Activated CD8-positive, alpha-beta memory T cell treated with anti-CD3 and anti-CD28 coated beads for 24 hours (primary cell): ENCODE results near the gene HTR3B.

ENCODE experiments used
- DNase-seq: peaks from one replicate; pipeline ENCODE4 v3.0.0-alpha.2; 2020

The HTR3B gene

GRCh38 chr11:113992459-113993110 is 88.0 kb downstream of the HTR3B start:
- no peak for DNase-seq

- DNase-seq, result peak; percentile 74
Measured at GRCh38 chr11:113994077-113994954, 89.7 kb downstream of the HTR3B start.
